Measurements from ENCODE around the gene DPF3.

- no peak for TF ChIP-seq CTCF (IDR thresholded peaks at IDR 0.05)
- TF ChIP-seq POLR2A (IDR thresholded peaks at IDR 0.05), result no peak
Observed at GRCh38 chr14:72833174-72833573, 60.7 kb downstream of the DPF3 start.

Data from heart left ventricle (tissue), 13 donors.